A673 (cell line): ENCODE results near the gene GDPD5. TPM values are rescaled to one million over a fixed set of nuclear protein-coding genes. Genes with fewer than 3 reads are reported as not detected.

Experiments used
- BruUV-seq: library from RNA; stranded (reverse); fragments of 400-500 nt; replicated peaks from 2 replicates; lab custom pipeline; 2021; lab: Mats Ljungman, UMichigan
- CTCF ChIA-PET: fragments of 300-600 bp; sonication (Branson Sonifier 250); formaldehyde crosslinking; loops from one replicate; lab custom pipeline; 2022; ENCODE audit warnings: antibody characterized with exemption; lab: Charles Lee
- POLR2A ChIA-PET: fragments of 300-600 bp; sonication (Branson Sonifier 250); formaldehyde crosslinking; loops from one replicate; lab custom pipeline; 2022; ENCODE audit warnings: antibody characterized with exemption; ENCODE audit not compliant: low non-redundant PET; lab: Charles Lee
- DNase-seq: peaks from one replicate; pipeline ENCODE4 v3.0.0-alpha.2; 2015; ENCODE audit warnings: low spot score
- H3K27ac ChIP-seq: fragments of 200-600 bp; sonication (generic); 2 replicates; pipeline ENCODE4 v1.5.1; 2016; ENCODE audit warnings: mixed run types, low read depth, mild to moderate bottlenecking, mixed read lengths, antibody characterized with exemption, low read length; ENCODE audit not compliant: poor library complexity, severe bottlenecking
- H3K27me3 ChIP-seq: fragments of 200-600 bp; sonication (generic); replicated peaks from 2 replicates; pipeline ENCODE4 v1.6.1; 2017; ENCODE audit warnings: mixed run types, low read depth, mild to moderate bottlenecking, mixed read lengths, antibody characterized with exemption, low read length; ENCODE audit not compliant: insufficient read depth, poor library complexity
- H3K36me3 ChIP-seq: fragments of 200-600 bp; sonication (generic); 2 replicates; pipeline ENCODE4 v1.6.1; 2016; ENCODE audit warnings: mixed run types, mild to moderate bottlenecking, mixed read lengths, antibody characterized with exemption, low read length; ENCODE audit not compliant: insufficient read depth, poor library complexity, severe bottlenecking
- H3K4me1 ChIP-seq: fragments of 200-600 bp; sonication (generic); 2 replicates; pipeline ENCODE4 v1.6.1; 2017; ENCODE audit warnings: mixed run types, mild to moderate bottlenecking, mixed read lengths, antibody characterized with exemption, low read length; ENCODE audit not compliant: insufficient read depth, poor library complexity, severe bottlenecking
- H3K4me3 ChIP-seq: fragments of 200-600 bp; sonication (generic); 2 replicates; pipeline ENCODE4 v1.5.1; 2016; ENCODE audit warnings: low read depth, mixed run types, mild to moderate bottlenecking, mixed read lengths, low read length; ENCODE audit not compliant: poor library complexity, severe bottlenecking
- H3K9me3 ChIP-seq: fragments of 200-600 bp; sonication (generic); 2 replicates; pipeline ENCODE4 v1.6.1; 2016; ENCODE audit warnings: mixed run types, low read depth, mild to moderate bottlenecking, mixed read lengths, antibody characterized with exemption, low read length; ENCODE audit not compliant: poor library complexity, severe bottlenecking
- CTCF ChIP-seq: fragments of 300-800, 200-600 bp; sonication (generic); conservative IDR thresholded peaks from 2 replicates; pipeline ENCODE4 v1.5.1; 2017; ENCODE audit warnings: low read depth, mild to moderate bottlenecking, antibody characterized with exemption, low read length, moderate library complexity, mixed read lengths
- EZH2 ChIP-seq: fragments of 200-600 bp; sonication (generic); IDR thresholded peaks from 2 replicates; pipeline ENCODE4 v1.6.1; 2017; ENCODE audit warnings: borderline replicate concordance, low read depth, mild to moderate bottlenecking, mixed read lengths, antibody characterized with exemption, low read length; ENCODE audit not compliant: poor library complexity, severe bottlenecking
- intact Hi-C: fragments of 100-400 bp; cut with micrococcal nuclease; formaldehyde crosslinking; loops from one replicate; pipeline ENCODE4 v1.10.0; 2022; ENCODE audit not compliant: unreplicated experiment
- total RNA-seq: library from RNA; stranded (reverse); gene quantifications from 2 replicates; pipeline ENCODE4 v1.2.3, GENCODE V29; 2021

GDPD5 gene
- total RNA-seq, 1 experiment from 2014 or later: 1.4 TPM

- no peak for TF ChIP-seq EZH2
- Histone ChIP-seq H3K27ac (no peak overlapping the region), H3K9me3 (no peaks in the 10 kb centered on the region), H3K27me3 (no peaks in the 10 kb centered on the region), H3K4me3 (no peak overlapping the region), H3K4me1 (peaks cover 15% of the 10 kb centered on the region), H3K36me3 (no peaks in the 10 kb centered on the region)
- CTCF ChIA-PET: no interaction called here
- no TSS peak for BruUV-seq
- no peak for DNase-seq
- POLR2A ChIA-PET: no interaction called here
- intact Hi-C loops: no loop called here
Measured at GRCh38 chr11:75470476-75471080, 55.2 kb downstream of the GDPD5 start.

GRCh38 chr11:75469785-75470405, 55.8 kb downstream of the GDPD5 start:
- CTCF ChIA-PET: no interaction called here
- H3K4me1 ChIP-seq: peaks cover 8% of the 10 kb centered on the region
- intact Hi-C loops: no loop called here
- H3K36me3 ChIP-seq: no peaks in the 10 kb centered on the region
- no peak for TF ChIP-seq CTCF
- TF ChIP-seq EZH2: no peak
- DNase-seq: no peak
- POLR2A ChIA-PET: no interaction called here
- no peaks in the 10 kb centered on the region for H3K9me3 ChIP-seq
- H3K4me3 ChIP-seq: no peak overlapping the region
- no TSS peak for BruUV-seq
- H3K27me3 ChIP-seq: no peaks in the 10 kb centered on the region
- H3K27ac ChIP-seq: no peak overlapping the region

- DNase-seq: no peak
- no peaks in the 10 kb centered on the region for H3K9me3 ChIP-seq
- H3K27ac ChIP-seq: no peak overlapping the region
- no peaks in the 10 kb centered on the region for H3K36me3 ChIP-seq
- intact Hi-C loops: no loop called here
- H3K4me3 ChIP-seq: no peak overlapping the region
- BruUV-seq: no TSS peak
- no peaks in the 10 kb centered on the region for H3K4me1 ChIP-seq
- ChIA-PET CTCF (no interaction called here), POLR2A (no interaction called here)
- no peaks in the 10 kb centered on the region for H3K27me3 ChIP-seq
- TF ChIP-seq CTCF (no peak), EZH2 (no peak)
Measured at GRCh38 chr11:75468534-75469340, 57.0 kb downstream of the GDPD5 start.
